GM12892 (cell line): ENCODE data around the gene APOL1.
"Not testable (repeated sequence)": the region's sequence is repeated elsewhere in the genome, so short reads cannot be mapped to it uniquely, and the experiment has no call there.

Experiments used
- DNase-seq: peaks from one replicate; pipeline ENCODE4 v3.0.0; 2011; ENCODE audit not compliant: insufficient read length
- FAIRE-seq: peaks from 2 replicates; lab custom pipeline; 2011; peaks lifted over from hg19 to GRCh38; lab: Jason Lieb, UNC
- POLR2A ChIP-seq: IDR thresholded peaks from 2 replicates; pipeline ENCODE4 v1.6.1; 2011; ENCODE audit warnings: low read depth, low read length, control low read depth
- POLR2AphosphoS5 ChIP-seq: IDR thresholded peaks from 2 replicates; pipeline ENCODE4 v1.6.1; 2011; ENCODE audit warnings: low read depth, low read length, control low read depth
- TAF1 ChIP-seq: IDR thresholded peaks from 2 replicates; pipeline ENCODE4 v1.6.1; 2011; ENCODE audit warnings: low read depth, mild to moderate bottlenecking, control low read depth, low read length, borderline replicate concordance

Gene APOL1

GRCh38 chr22:36267058-36267457, 14.1 kb downstream of the APOL1 start:
- TF ChIP-seq POLR2AphosphoS5 (no peak), TAF1 (no peak)
- no peak for FAIRE-seq
- no peak for DNase-seq

GRCh38 chr22:36267896-36268485, 15.1 kb downstream of the APOL1 start:
- no peak for FAIRE-seq
- DNase-seq: no peak
- TF ChIP-seq POLR2A (no peak), POLR2AphosphoS5 (no peak), TAF1 (no peak)

- not testable (repeated sequence) for DNase-seq, FAIRE-seq
These were observed 18.3 kb downstream of the APOL1 start for GRCh38 chr22:36271231-36271630.

GRCh38 chr22:36271951-36272350, 19.0 kb downstream of the APOL1 start:
- FAIRE-seq, DNase-seq: not testable (repeated sequence)

- TF ChIP-seq POLR2AphosphoS5: no peak
- TF ChIP-seq POLR2A: no peak
- FAIRE-seq (no peak), DNase-seq (no peak)
These were observed 21.6 kb downstream of the APOL1 start for GRCh38 chr22:36274531-36274930.

GRCh38 chr22:36277482-36278291, 24.8 kb downstream of the APOL1 start:
- FAIRE-seq: peak; percentile 88
- DNase-seq: peak; percentile 65
- 0 out of 2 replicates have a peak, but pooled peaks have one; percentile 51 for TF ChIP-seq POLR2AphosphoS5
- TF ChIP-seq POLR2A: peak; percentile 36; the same call in 1 of the 2 replicates
- TF ChIP-seq TAF1: no peak

GRCh38 chr22:36279219-36279666, 26.3 kb downstream of the APOL1 start:
- FAIRE-seq (no peak), DNase-seq (no peak)
- TF ChIP-seq POLR2A (peak; percentile 58), TAF1 (no peak), POLR2AphosphoS5 (peak; percentile 31; the same call in 1 of the 2 replicates)

- FAIRE-seq: no peak
- TF ChIP-seq TAF1: no peak
- TF ChIP-seq POLR2A: no peak
- TF ChIP-seq POLR2AphosphoS5: peak; percentile 46; the same call in 1 of the 2 replicates
These were observed 27.4 kb downstream of the APOL1 start for GRCh38 chr22:36280379-36280778.

GRCh38 chr22:36281781-36282327, 28.9 kb downstream of the APOL1 start:
- FAIRE-seq: no peak

More at GRCh38 chr22:36280379-36280778, 27.4 kb downstream of the APOL1 start:
- DNase-seq: no peak

GRCh38 chr22:36282328-36282831, 29.4 kb downstream of the APOL1 start:
- FAIRE-seq (no peak), DNase-seq (no peak)
- TF ChIP-seq POLR2A (no peak), TAF1 (no peak), POLR2AphosphoS5 (no peak)

More at GRCh38 chr22:36281781-36282327, 28.9 kb downstream of the APOL1 start:
- TF ChIP-seq POLR2A (no peak), TAF1 (no peak), POLR2AphosphoS5 (no peak)
- DNase-seq: no peak

- FAIRE-seq (no peak), DNase-seq (no peak)
- TF ChIP-seq POLR2A: no peak
- no peak for TF ChIP-seq POLR2AphosphoS5
- no peak for TF ChIP-seq TAF1
These were observed 31.2 kb downstream of the APOL1 start for GRCh38 chr22:36284171-36284571.

GRCh38 chr22:36285017-36285416, 32.1 kb downstream of the APOL1 start:
- DNase-seq: no peak
- no peak for TF ChIP-seq POLR2A
- no peak for TF ChIP-seq TAF1
- no peak for TF ChIP-seq POLR2AphosphoS5
- FAIRE-seq: no peak
